Lower leg skin (tissue), 3 donors: ENCODE data around the gene ACKR2.

ENCODE experiments used
- POLR2A ChIP-seq, 2 donors: fragments of 450-650 bp; IDR thresholded peaks; one replicate each; pipeline ENCODE4 v1.6.1; 2016 to 2017; ENCODE audit warnings: antibody characterized with exemption in 2 of 2, mild to moderate bottlenecking in 1 of 2, moderate library complexity in 1 of 2
- TF ChIP-seq, protein P1 (sequence below), 3 donors: fragments of 450-650 bp; IDR thresholded peaks; one replicate each; pipeline ENCODE4 v1.5.1; 2016; ENCODE audit warnings: antibody characterized with exemption in 3 of 3, mild to moderate bottlenecking in 3 of 3, moderate library complexity in 2 of 3

DNA sequence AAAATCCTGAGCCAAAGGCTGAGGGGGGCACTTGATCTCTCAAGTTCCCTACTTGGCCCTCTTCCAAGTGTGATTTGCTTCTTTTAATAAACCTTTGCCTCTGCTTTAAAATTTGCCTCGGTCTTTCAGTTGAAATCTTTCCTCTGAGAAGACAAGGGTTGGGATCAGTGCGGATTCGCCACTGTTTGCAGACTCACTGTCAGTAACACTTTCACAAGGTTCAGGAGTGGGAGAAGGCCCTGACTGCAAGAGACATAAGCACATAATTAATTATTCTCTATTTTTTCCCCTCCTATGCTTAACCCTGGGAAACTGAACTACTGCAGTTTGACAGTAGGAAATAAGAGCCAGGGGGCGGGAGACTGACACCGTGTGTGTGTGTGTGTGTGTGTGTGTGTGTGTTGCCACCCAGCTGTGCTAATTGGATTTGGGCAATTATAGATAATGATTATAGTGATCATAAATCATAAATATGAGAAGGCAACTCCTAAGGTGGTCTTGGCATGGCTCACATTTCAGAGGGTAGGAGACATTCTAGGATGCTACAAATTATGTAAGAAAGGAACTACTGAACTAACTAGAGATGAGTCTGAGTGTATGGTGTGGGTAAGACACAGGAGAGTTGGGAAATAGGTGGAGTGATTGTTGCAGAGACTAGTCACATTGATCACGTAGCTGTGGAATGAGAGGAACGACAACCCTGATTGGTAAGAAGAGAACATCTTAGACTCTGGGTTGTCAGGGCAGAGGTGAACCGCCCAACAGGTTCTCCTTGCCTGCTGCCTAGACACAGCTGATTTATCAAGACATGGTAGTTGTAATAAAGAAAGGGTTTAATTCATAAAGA lies 91.2 kb downstream of the ACKR2 start:
- TF ChIP-seq, protein P1, sequence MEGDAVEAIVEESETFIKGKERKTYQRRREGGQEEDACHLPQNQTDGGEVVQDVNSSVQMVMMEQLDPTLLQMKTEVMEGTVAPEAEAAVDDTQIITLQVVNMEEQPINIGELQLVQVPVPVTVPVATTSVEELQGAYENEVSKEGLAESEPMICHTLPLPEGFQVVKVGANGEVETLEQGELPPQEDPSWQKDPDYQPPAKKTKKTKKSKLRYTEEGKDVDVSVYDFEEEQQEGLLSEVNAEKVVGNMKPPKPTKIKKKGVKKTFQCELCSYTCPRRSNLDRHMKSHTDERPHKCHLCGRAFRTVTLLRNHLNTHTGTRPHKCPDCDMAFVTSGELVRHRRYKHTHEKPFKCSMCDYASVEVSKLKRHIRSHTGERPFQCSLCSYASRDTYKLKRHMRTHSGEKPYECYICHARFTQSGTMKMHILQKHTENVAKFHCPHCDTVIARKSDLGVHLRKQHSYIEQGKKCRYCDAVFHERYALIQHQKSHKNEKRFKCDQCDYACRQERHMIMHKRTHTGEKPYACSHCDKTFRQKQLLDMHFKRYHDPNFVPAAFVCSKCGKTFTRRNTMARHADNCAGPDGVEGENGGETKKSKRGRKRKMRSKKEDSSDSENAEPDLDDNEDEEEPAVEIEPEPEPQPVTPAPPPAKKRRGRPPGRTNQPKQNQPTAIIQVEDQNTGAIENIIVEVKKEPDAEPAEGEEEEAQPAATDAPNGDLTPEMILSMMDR (IDR thresholded peaks at IDR 0.05) = no peak
- no peak for TF ChIP-seq POLR2A (IDR thresholded peaks at IDR 0.05)
